Ishikawa (cell line): ENCODE results near the gene TGFBR3L.

ENCODE experiments used
- CREB1 ChIP-seq: IDR thresholded peaks from 2 replicates; pipeline ENCODE4 v1.6.1; 2012; ENCODE audit warnings: low read depth
- FOXM1 ChIP-seq: IDR thresholded peaks from 2 replicates; pipeline ENCODE4 v1.6.1; 2012; ENCODE audit warnings: low read depth, borderline replicate concordance
- NFIC ChIP-seq: IDR thresholded peaks from 2 replicates; pipeline ENCODE4 v1.6.1; 2012
- RAD21 ChIP-seq: IDR thresholded peaks from 2 replicates; pipeline ENCODE4 v1.6.1; 2012; ENCODE audit warnings: low read depth
- TAF1 ChIP-seq: IDR thresholded peaks from 2 replicates; pipeline ENCODE4 v1.6.1; 2012; ENCODE audit warnings: low read depth, mild to moderate bottlenecking
- TCF12 ChIP-seq: IDR thresholded peaks from 2 replicates; pipeline ENCODE4 v1.6.1; 2012; ENCODE audit warnings: low read depth
- TEAD4 ChIP-seq: IDR thresholded peaks from 2 replicates; pipeline ENCODE4 v1.6.1; 2012
- YY1 ChIP-seq: IDR thresholded peaks from 2 replicates; pipeline ENCODE4 v1.6.1; 2012; ENCODE audit warnings: low read depth
- ZBTB7A ChIP-seq: IDR thresholded peaks from 2 replicates; pipeline ENCODE4 v1.6.1; 2012; ENCODE audit warnings: low read depth
- TF ChIP-seq, protein P1 (sequence below): IDR thresholded peaks from 2 replicates; pipeline ENCODE4 v1.6.1; 2012; ENCODE audit warnings: low read depth, mild to moderate bottlenecking
- TF ChIP-seq, protein P2 (sequence below): IDR thresholded peaks from 2 replicates; pipeline ENCODE4 v1.6.1; 2012

DNA sequence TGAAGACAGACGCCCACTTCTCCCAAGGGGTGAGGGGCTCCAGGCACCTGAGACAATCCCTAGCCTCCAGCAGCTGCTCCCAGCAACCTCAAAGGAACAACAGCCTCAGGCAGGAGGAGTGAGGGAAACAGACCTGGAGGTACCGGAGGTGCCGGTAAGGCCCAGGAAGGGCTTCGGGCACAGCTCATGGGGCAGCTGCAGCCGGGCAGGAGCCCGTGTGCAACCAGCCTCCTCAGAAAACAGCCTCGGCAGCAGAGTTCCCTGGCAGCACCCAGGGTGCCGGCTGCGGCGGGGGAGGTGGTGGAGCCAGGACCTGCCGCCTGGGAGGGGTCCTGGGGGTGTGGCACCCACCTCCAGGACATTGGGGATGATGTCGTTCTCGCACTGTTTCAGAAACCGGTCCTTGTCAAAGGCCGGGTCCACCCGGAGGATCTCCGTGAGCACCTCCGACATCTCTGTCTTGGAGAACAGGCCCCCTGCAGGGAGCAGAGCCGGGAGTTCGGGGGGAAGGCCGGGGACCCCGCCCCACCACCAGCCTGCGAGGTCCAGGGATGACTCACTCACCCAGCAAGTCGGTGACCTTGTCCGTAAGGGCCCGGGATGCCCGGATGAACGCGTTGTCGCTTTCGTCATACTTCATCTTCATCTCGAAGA, 17.8 kb downstream of the TGFBR3L start:
- TF ChIP-seq NFIC (no peak), TEAD4 (no peak), TCF12 (no peak), YY1 (no peak), ZBTB7A (no peak), FOXM1 (no peak), TAF1 (no peak), RAD21 (no peak), CREB1 (no peak)
- TF ChIP-seq, protein P1, sequence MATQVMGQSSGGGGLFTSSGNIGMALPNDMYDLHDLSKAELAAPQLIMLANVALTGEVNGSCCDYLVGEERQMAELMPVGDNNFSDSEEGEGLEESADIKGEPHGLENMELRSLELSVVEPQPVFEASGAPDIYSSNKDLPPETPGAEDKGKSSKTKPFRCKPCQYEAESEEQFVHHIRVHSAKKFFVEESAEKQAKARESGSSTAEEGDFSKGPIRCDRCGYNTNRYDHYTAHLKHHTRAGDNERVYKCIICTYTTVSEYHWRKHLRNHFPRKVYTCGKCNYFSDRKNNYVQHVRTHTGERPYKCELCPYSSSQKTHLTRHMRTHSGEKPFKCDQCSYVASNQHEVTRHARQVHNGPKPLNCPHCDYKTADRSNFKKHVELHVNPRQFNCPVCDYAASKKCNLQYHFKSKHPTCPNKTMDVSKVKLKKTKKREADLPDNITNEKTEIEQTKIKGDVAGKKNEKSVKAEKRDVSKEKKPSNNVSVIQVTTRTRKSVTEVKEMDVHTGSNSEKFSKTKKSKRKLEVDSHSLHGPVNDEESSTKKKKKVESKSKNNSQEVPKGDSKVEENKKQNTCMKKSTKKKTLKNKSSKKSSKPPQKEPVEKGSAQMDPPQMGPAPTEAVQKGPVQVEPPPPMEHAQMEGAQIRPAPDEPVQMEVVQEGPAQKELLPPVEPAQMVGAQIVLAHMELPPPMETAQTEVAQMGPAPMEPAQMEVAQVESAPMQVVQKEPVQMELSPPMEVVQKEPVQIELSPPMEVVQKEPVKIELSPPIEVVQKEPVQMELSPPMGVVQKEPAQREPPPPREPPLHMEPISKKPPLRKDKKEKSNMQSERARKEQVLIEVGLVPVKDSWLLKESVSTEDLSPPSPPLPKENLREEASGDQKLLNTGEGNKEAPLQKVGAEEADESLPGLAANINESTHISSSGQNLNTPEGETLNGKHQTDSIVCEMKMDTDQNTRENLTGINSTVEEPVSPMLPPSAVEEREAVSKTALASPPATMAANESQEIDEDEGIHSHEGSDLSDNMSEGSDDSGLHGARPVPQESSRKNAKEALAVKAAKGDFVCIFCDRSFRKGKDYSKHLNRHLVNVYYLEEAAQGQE: no peak
- TF ChIP-seq, protein P2, sequence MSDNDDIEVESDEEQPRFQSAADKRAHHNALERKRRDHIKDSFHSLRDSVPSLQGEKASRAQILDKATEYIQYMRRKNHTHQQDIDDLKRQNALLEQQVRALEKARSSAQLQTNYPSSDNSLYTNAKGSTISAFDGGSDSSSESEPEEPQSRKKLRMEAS: no peak
